HepG2 (cell line): ENCODE measurements around the gene UGT8. TPM values are rescaled to one million over a fixed set of nuclear protein-coding genes. Genes with fewer than 3 reads are reported as not detected.

Source experiments
- ATAC-seq: fragments of 200-7000 bp; cut with Tn5 transposase; 3 replicates; pipeline ENCODE4 v1.9.1; 2020; ENCODE audit warnings: mild to moderate bottlenecking, moderate library complexity
- BruUV-seq: library from RNA; stranded (reverse); fragments of 400-500 nt; replicated peaks from 2 replicates; lab custom pipeline; 2021; lab: Mats Ljungman, UMichigan
- CTCF ChIA-PET: fragments of 300-600 bp; formaldehyde crosslinking; extraction: SDS; loops from one replicate; lab custom pipeline; 2021; ENCODE audit warnings: low total read pairs, inconsistent platforms, low intra/inter-chr PET ratio; lab: Yijun Ruan, JAX
- POLR2A ChIA-PET: fragments of 350-600 bp; sonication (Branson Sonifier 250); formaldehyde crosslinking; loops from one replicate; lab custom pipeline; 2020; ENCODE audit warnings: antibody characterized with exemption, inconsistent platforms; lab: Yijun Ruan, JAX
- DNase-seq: peaks from one replicate; pipeline ENCODE4 v3.0.0-alpha.2; 2015; ENCODE audit warnings: low spot score
- FAIRE-seq: peaks from 3 replicates; lab custom pipeline; 2011; peaks lifted over from hg19 to GRCh38; lab: Jason Lieb, UNC
- H2AFZ ChIP-seq: one replicate; pipeline ENCODE4 v1.6.1; 2011; ENCODE audit warnings: low read length, inconsistent platforms
- H3K27ac ChIP-seq: fragments of 300-600 bp; 3 replicates; pipeline ENCODE4 v1.8.0; 2011; ENCODE audit warnings: mixed run types, mild to moderate bottlenecking, mixed read lengths, low read length, inconsistent platforms; ENCODE audit not compliant: insufficient read depth; ENCODE audit errors: extremely low read length
- H3K27me3 ChIP-seq, 2 experiments: fragments of 200-600 bp in 1 of 2; 2 replicates in 1 of 2; 3 replicates in 1 of 2; pipeline versions ENCODE4 v1.6.0 to v1.8.0; 2011; ENCODE audit warnings: low read length in 2 of 2, mild to moderate bottlenecking in 2 of 2, moderate library complexity in 2 of 2, inconsistent platforms in 1 of 2; ENCODE audit not compliant: insufficient read depth in 2 of 2, control insufficient read depth in 1 of 2
- H3K36me3 ChIP-seq, 2 experiments: fragments of 200-600 bp in 1 of 2; replicated peaks in 1 of 2; 2 replicates in 1 of 2; 3 replicates in 1 of 2; pipeline versions ENCODE4 v1.5.1 to v1.8.0; 2011; ENCODE audit warnings: low read length in 2 of 2, inconsistent platforms in 1 of 2; ENCODE audit not compliant: insufficient read depth in 2 of 2, control insufficient read depth in 1 of 2
- H3K4me1 ChIP-seq: 2 replicates; pipeline ENCODE4 v1.5.1; 2012; ENCODE audit warnings: low read length, inconsistent platforms; ENCODE audit not compliant: insufficient read depth
- H3K4me2 ChIP-seq: 2 replicates; pipeline ENCODE4 v1.6.0; 2011; ENCODE audit warnings: low read depth, low read length, inconsistent platforms
- H3K4me3 ChIP-seq, 3 experiments: fragments of 200-600 bp in 1 of 3; sonication (generic), shearing (Covaris generic) in 1 of 3; replicated peaks in 1 of 3; 2 replicates each; pipeline ENCODE4 v1.5.1; 2011 to 2016; ENCODE audit warnings: low read length in 3 of 3, inconsistent platforms in 2 of 3, low read depth in 2 of 3, mild to moderate bottlenecking in 2 of 3, control low read depth in 1 of 3, mixed read lengths in 1 of 3; ENCODE audit not compliant: insufficient read depth in 1 of 3
- H3K79me2 ChIP-seq: one replicate; pipeline ENCODE4 v1.6.1; 2011; ENCODE audit warnings: low read length, inconsistent platforms; ENCODE audit not compliant: insufficient read depth
- H3K9ac ChIP-seq: 2 replicates; pipeline ENCODE4 v1.6.0; 2011; ENCODE audit warnings: mild to moderate bottlenecking, low read depth, low read length, inconsistent platforms; ENCODE audit not compliant: insufficient read depth
- H3K9me3 ChIP-seq: 2 replicates; pipeline ENCODE4 v1.5.1; 2012; ENCODE audit warnings: mild to moderate bottlenecking, low read length
- H4K20me1 ChIP-seq: 2 replicates; pipeline ENCODE4 v1.6.0; 2011; ENCODE audit warnings: inconsistent platforms, mild to moderate bottlenecking, low read length, moderate library complexity; ENCODE audit not compliant: insufficient read depth
- CAMTA2 ChIP-seq: sonication (generic); formaldehyde crosslinking; IDR thresholded peaks from 2 replicates; pipeline ENCODE4 v1.4.0; 2020; ENCODE audit warnings: mild to moderate bottlenecking, missing genetic modification reagents, borderline replicate concordance
- DPF2 ChIP-seq: sonication (generic); formaldehyde crosslinking; IDR thresholded peaks from 2 replicates; pipeline ENCODE4 v1.4.0; 2020; ENCODE audit warnings: mild to moderate bottlenecking, low read depth, missing genetic modification reagents, borderline replicate concordance
- MTA1 ChIP-seq: sonication (generic); formaldehyde crosslinking; IDR thresholded peaks from 2 replicates; pipeline ENCODE4 v1.4.0; 2020; ENCODE audit warnings: missing genetic modification reagents, mild to moderate bottlenecking, borderline replicate concordance
- NCOA2 ChIP-seq: sonication (generic); formaldehyde crosslinking; IDR thresholded peaks from 2 replicates; pipeline ENCODE4 v1.8.0; 2022; ENCODE audit warnings: inconsistent platforms
- SMC3 ChIP-seq: IDR thresholded peaks from 2 replicates; pipeline ENCODE4 v1.6.1; 2011; ENCODE audit warnings: low read length, improper control_type of control experiment
- SNAPC5 ChIP-seq: sonication (generic); formaldehyde crosslinking; IDR thresholded peaks from 2 replicates; pipeline ENCODE4 v1.8.1; 2023; ENCODE audit warnings: mild to moderate bottlenecking, missing genetic modification reagents, borderline replicate concordance
- SP5 ChIP-seq: IDR thresholded peaks from 2 replicates; pipeline ENCODE4 v1.6.1; 2016; ENCODE audit warnings: low read depth, borderline replicate concordance
- STAG1 ChIP-seq: sonication (generic); formaldehyde crosslinking; IDR thresholded peaks from 2 replicates; pipeline ENCODE4 v1.4.0; 2020; ENCODE audit warnings: missing genetic modification reagents
- ZBTB3 ChIP-seq: sonication (generic); formaldehyde crosslinking; IDR thresholded peaks from 2 replicates; pipeline ENCODE4 v1.4.0; 2020; ENCODE audit warnings: low read depth, mild to moderate bottlenecking, moderate library complexity, missing genetic modification reagents, borderline replicate concordance
- ZNF274 ChIP-seq: sonication (generic); formaldehyde crosslinking; IDR thresholded peaks from 2 replicates; pipeline ENCODE4 v1.5.1; 2020; ENCODE audit warnings: mild to moderate bottlenecking, missing genetic modification reagents
- ZNF362 ChIP-seq: sonication (generic); formaldehyde crosslinking; IDR thresholded peaks from 2 replicates; pipeline ENCODE4 v1.4.0; 2020; ENCODE audit warnings: missing genetic modification reagents, mild to moderate bottlenecking, borderline replicate concordance
- ZNF513 ChIP-seq: sonication (generic); formaldehyde crosslinking; conservative IDR thresholded peaks from 2 replicates; pipeline ENCODE4 v1.5.0; 2020; ENCODE audit warnings: missing genetic modification reagents
- ZNF709 ChIP-seq: sonication (generic); formaldehyde crosslinking; IDR thresholded peaks from 2 replicates; pipeline ENCODE4 v1.5.0; 2020; ENCODE audit warnings: mild to moderate bottlenecking, missing genetic modification reagents
- ZNF790 ChIP-seq: sonication (generic); formaldehyde crosslinking; IDR thresholded peaks from 2 replicates; pipeline ENCODE4 v1.8.0; 2022; ENCODE audit warnings: missing genetic modification reagents, mild to moderate bottlenecking, borderline replicate concordance
- WGBS: methylation state at CpG from one replicate; pipeline ENCODE4 v1.1.6; 2017; ENCODE audit warnings: low lambda C conversion rate; 5-methylcytosine and 5-hydroxymethylcytosine counted together
- in situ Hi-C: cut with HindIII; loops from 2 replicates; pipeline ENCODE4 v1.10.0; 2017; ENCODE audit warnings: low pct_unique_long_range_greater_than_20kb; ENCODE audit not compliant: extremely low pct_ligation_motif_present
- intact Hi-C: fragments of 100-400 bp; cut with micrococcal nuclease; formaldehyde crosslinking; loops from one replicate; pipeline ENCODE4 v1.10.0; 2022; ENCODE audit not compliant: unreplicated experiment
- polyA plus RNA-seq, 8 experiments: library from polyadenylated mRNA; depleted of rRNA in 3 of 8; stranded (reverse) in 7 of 8; unstranded in 1 of 8; fragments of >200 nt; fragmentation: Illumina TruSeq in 4 of 8; extraction: Trizol in 4 of 8; gene quantifications; 2 replicates each; pipeline versions ENCODE4 v1.2.1 to v1.2.3, GENCODE V29; 2011 to 2016; ENCODE audit warnings: low read depth in 4 of 8, missing spikeins in 1 of 8, mixed read lengths in 1 of 8; ENCODE audit not compliant: insufficient read depth in 1 of 8
- total RNA-seq, 5 experiments: library from RNA; depleted of rRNA; stranded (reverse); fragments of >200 nt; fragmentation: Illumina TruSeq; extraction: Trizol; gene quantifications; 2 replicates each; pipeline ENCODE4 v1.2.3, GENCODE V29; 2016; ENCODE audit warnings: low read depth in 1 of 5
- TF ChIP-seq, protein P1 (sequence below): sonication (generic); formaldehyde crosslinking; IDR thresholded peaks from 2 replicates; pipeline ENCODE4 v1.5.0; 2020; ENCODE audit warnings: mild to moderate bottlenecking, missing genetic modification reagents, moderate library complexity
- TF ChIP-seq, protein P2 (sequence below): sonication (generic); formaldehyde crosslinking; IDR thresholded peaks from 2 replicates; pipeline ENCODE4 v1.4.0; 2020; ENCODE audit warnings: missing genetic modification reagents

UGT8 gene
- total and polyA plus RNA-seq, 2 of the 13 experiments (the other 11 are each of a cell fraction or from before 2014, with no cell fraction given): not detected

DNA sequence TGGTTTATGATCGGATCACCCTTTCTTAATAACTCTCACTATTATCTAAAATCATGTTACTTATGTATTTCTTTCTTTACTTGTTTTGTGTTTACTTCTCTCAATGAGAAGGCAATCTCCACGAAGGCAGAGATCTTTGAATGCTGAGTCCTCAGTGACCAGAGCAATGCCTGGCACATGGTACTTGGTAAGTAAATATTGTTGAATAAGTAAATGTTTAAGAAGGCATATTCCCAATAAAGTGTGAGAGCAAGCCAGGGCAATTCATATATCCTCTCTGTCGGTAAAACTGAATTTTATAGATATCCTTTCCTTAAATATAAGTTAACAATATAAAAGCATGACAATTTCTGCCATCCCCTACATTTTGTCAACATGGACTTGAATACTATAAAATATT, 94.4 kb downstream of the UGT8 start (continued):
- TF ChIP-seq ZNF513: no peak
- TF ChIP-seq ZNF709 (CRISPR knock-in tag): no peak
- TF ChIP-seq MTA1 (CRISPR knock-in tag): no peak
- no peak for TF ChIP-seq NCOA2 (CRISPR knock-in tag)
- TF ChIP-seq, all 625 proteins: peak for 0

DNA sequence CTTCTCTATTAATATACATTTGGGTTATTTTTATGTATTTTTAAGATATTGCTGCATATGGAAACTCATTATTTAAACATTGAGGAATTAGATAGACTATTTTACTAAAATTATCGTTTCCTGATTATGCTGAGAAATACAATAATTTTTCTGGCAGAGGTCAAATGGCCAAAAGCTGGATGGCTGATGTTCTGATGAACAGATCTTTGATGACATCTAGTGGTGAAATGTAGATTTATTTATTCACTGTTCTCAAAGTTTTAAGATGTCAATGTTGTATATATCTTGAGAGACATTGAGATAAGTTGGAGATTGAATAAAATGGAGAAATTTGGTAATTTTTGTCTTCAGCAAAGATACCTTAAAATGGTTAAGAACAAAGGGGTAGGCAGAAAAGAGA, 96.2 kb downstream of the UGT8 start:
- no peak overlapping the region for H3K4me3 ChIP-seq
- DNase-seq (peak; percentile 12), FAIRE-seq (peak; percentile 71), ATAC-seq (no peak)
- H3K36me3 ChIP-seq: no peaks in the 10 kb centered on the region
- H3K9ac ChIP-seq: no peak overlapping the region
- intact Hi-C loops (loop anchor here (1.0 to 10.0 kb wide), 2 partner anchors 308 to 790 kb away; no protein-coding TSS in a partner anchor), in situ Hi-C loops (loop anchor here (5.0 kb wide), 1 partner anchor 307 kb away; no protein-coding TSS in a partner anchor)
- H3K27ac ChIP-seq: no peak overlapping the region
- TF ChIP-seq DPF2 (CRISPR knock-in tag) (no peak), STAG1 (CRISPR knock-in tag) (peak; percentile 67), SNAPC5 (CRISPR knock-in tag) (no peak), SP5 (no peak), ZNF274 (CRISPR knock-in tag) (no peak), CAMTA2 (CRISPR knock-in tag) (no peak), ZNF362 (CRISPR knock-in tag) (no peak), ZBTB3 (CRISPR knock-in tag) (no peak), ZNF790 (no peak), SMC3 (peak; percentile 46; the same call in 1 of the 2 replicates)
- TF ChIP-seq, protein P1, sequence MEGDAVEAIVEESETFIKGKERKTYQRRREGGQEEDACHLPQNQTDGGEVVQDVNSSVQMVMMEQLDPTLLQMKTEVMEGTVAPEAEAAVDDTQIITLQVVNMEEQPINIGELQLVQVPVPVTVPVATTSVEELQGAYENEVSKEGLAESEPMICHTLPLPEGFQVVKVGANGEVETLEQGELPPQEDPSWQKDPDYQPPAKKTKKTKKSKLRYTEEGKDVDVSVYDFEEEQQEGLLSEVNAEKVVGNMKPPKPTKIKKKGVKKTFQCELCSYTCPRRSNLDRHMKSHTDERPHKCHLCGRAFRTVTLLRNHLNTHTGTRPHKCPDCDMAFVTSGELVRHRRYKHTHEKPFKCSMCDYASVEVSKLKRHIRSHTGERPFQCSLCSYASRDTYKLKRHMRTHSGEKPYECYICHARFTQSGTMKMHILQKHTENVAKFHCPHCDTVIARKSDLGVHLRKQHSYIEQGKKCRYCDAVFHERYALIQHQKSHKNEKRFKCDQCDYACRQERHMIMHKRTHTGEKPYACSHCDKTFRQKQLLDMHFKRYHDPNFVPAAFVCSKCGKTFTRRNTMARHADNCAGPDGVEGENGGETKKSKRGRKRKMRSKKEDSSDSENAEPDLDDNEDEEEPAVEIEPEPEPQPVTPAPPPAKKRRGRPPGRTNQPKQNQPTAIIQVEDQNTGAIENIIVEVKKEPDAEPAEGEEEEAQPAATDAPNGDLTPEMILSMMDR (CRISPR knock-in tag): peak; percentile 57
- TF ChIP-seq, protein P2, sequence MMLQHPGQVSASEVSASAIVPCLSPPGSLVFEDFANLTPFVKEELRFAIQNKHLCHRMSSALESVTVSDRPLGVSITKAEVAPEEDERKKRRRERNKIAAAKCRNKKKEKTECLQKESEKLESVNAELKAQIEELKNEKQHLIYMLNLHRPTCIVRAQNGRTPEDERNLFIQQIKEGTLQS (CRISPR knock-in tag): no peak
- ChIA-PET CTCF (interaction anchor here (1.4 to 2.9 kb wide), 2 partner anchors 308 to 1417 kb away, joined by 3 to 22 read pairs; no protein-coding TSS in a partner anchor), POLR2A (no interaction called here)
- WGBS: 0% methylated on average over 1 of the region's 1 CpG
- no peaks in the 10 kb centered on the region for H4K20me1 ChIP-seq
- no peaks in the 10 kb centered on the region for H3K79me2 ChIP-seq
- H3K9me3 ChIP-seq: no peaks in the 10 kb centered on the region
- H3K27me3 ChIP-seq: no peaks in the 10 kb centered on the region
- H3K4me2 ChIP-seq: no peak overlapping the region
- H2AFZ ChIP-seq: no peak overlapping the region
- H3K4me1 ChIP-seq: no peaks in the 10 kb centered on the region
- BruUV-seq: no TSS peak
